Hepatocyte (in vitro differentiated cells): ENCODE data around the gene LGALS3BP. TPM values are rescaled to one million over a fixed set of nuclear protein-coding genes. Genes with fewer than 3 reads are reported as not detected.

Experiments
- DNase-seq: peaks from one replicate; pipeline ENCODE4 v3.0.0-alpha.2; 2016; ENCODE audit warnings: low spot score
- H2AFZ ChIP-seq: fragments of 200-600 bp; sonication (generic); 2 replicates; pipeline ENCODE4 v1.6.0; 2016; ENCODE audit warnings: antibody characterized with exemption, mild to moderate bottlenecking
- H3K27ac ChIP-seq: fragments of 200-600 bp; sonication (generic); 2 replicates; pipeline ENCODE4 v1.5.1; 2016; ENCODE audit warnings: mild to moderate bottlenecking
- H3K27me3 ChIP-seq: fragments of 200-600 bp; sonication (generic); 2 replicates; pipeline ENCODE4 v1.6.1; 2016
- H3K36me3 ChIP-seq: fragments of 200-600 bp; sonication (generic); replicated peaks from 2 replicates; pipeline ENCODE4 v1.5.1; 2016; ENCODE audit warnings: low read depth; ENCODE audit not compliant: insufficient read depth
- H3K4me1 ChIP-seq: fragments of 200-600 bp; sonication (generic); 2 replicates; pipeline ENCODE4 v1.5.1; 2016; ENCODE audit warnings: mild to moderate bottlenecking, moderate library complexity; ENCODE audit not compliant: insufficient read depth
- H3K4me2 ChIP-seq: fragments of 200-600 bp; sonication (generic); 2 replicates; pipeline ENCODE4 v1.6.0; 2016
- H3K4me3 ChIP-seq: fragments of 200-600 bp; sonication (generic); 2 replicates; pipeline ENCODE4 v1.5.1; 2016; ENCODE audit warnings: mild to moderate bottlenecking
- H3K79me2 ChIP-seq: fragments of 200-600 bp; sonication (generic); 2 replicates; pipeline ENCODE4 v1.6.0; 2017; ENCODE audit warnings: mild to moderate bottlenecking
- H3K9me2 ChIP-seq: fragments of 200-600 bp; sonication (generic); replicated peaks from 2 replicates; pipeline ENCODE4 v1.6.0; 2017; ENCODE audit warnings: mild to moderate bottlenecking; ENCODE audit not compliant: insufficient read depth
- H3K9me3 ChIP-seq: fragments of 200-600 bp; sonication (generic); 2 replicates; pipeline ENCODE4 v1.5.1; 2016; ENCODE audit warnings: low read depth, mild to moderate bottlenecking
- H4K20me1 ChIP-seq: fragments of 200-600 bp; sonication (generic); 2 replicates; pipeline ENCODE4 v1.6.0; 2016; ENCODE audit warnings: mild to moderate bottlenecking; ENCODE audit not compliant: insufficient read depth, poor library complexity, severe bottlenecking
- CTCF ChIP-seq: fragments of 200-600 bp; sonication (generic); IDR thresholded peaks from 2 replicates; pipeline ENCODE4 v1.5.1; 2016; ENCODE audit warnings: antibody characterized with exemption, mild to moderate bottlenecking; ENCODE audit not compliant: poor library complexity
- EZH2 ChIP-seq: fragments of 200-600 bp; sonication (generic); IDR thresholded peaks from 2 replicates; pipeline ENCODE4 v1.6.1; 2016; ENCODE audit warnings: antibody characterized with exemption, mild to moderate bottlenecking, borderline replicate concordance
- EZH2phosphoT487 ChIP-seq: fragments of 200-600 bp; sonication (generic); IDR thresholded peaks from one replicate; pipeline ENCODE4 v1.6.1; 2018; ENCODE audit warnings: antibody characterized with exemption, mild to moderate bottlenecking, low read depth, moderate library complexity; ENCODE audit not compliant: unreplicated experiment, severe bottlenecking
- WGBS: methylation state at CpG from one replicate; pipeline ENCODE4 v1.1.6; 2016; ENCODE audit warnings: low lambda C conversion rate; ENCODE audit errors: missing lambda C conversion rate; 5-methylcytosine and 5-hydroxymethylcytosine counted together
- polyA plus RNA-seq: library from polyadenylated mRNA; unstranded; fragments of >200 nt; fragmentation: Nextera tagmentation; extraction: Ambion mirVana; gene quantifications from 2 replicates; pipeline ENCODE4 v1.2.1, GENCODE V29; 2016
- total RNA-seq: library from RNA; depleted of rRNA; stranded (reverse); fragments of >200 nt; gene quantifications from 2 replicates; pipeline ENCODE4 v1.2.3, GENCODE V29; 2014

Gene LGALS3BP
- total and polyA plus RNA-seq, 2 experiments from 2014 or later, result 305 to 787 TPM

GRCh38 chr17:78925234-78925633, 54.5 kb downstream of the LGALS3BP start, which contains the start of gene TIMP2:
TIMP2 (minus strand) TSS chr17:78925387; CDS start chr17:78925088, 299 bp downstream.
- peak; percentile 7 for TF ChIP-seq CTCF
- no peak for TF ChIP-seq EZH2
- H3K4me1 ChIP-seq, result peaks cover 11% of the 10 kb centered on the region
- H3K4me3 ChIP-seq, result peak within 1 kb of the TSS; percentile 94
- H3K9me3 ChIP-seq, result no peaks in the 10 kb centered on the region
- peak within 1 kb of the TSS; percentile 94 for H2AFZ ChIP-seq
- peaks cover 44% of the 10 kb centered on the region for H3K79me2 ChIP-seq
- peak within 1 kb of the TSS; percentile 99 for H3K4me2 ChIP-seq
- H3K36me3 ChIP-seq, result no peaks in the 10 kb centered on the region
- peak; percentile 94 for DNase-seq
- WGBS, result 0% methylated on average over 2 of the region's 52 CpGs
- no peaks in the 10 kb centered on the region for H3K27me3 ChIP-seq
- H3K27ac ChIP-seq, result peak within 1 kb of the TSS; percentile 94
- no peaks in the 10 kb centered on the region for H3K9me2 ChIP-seq
- peaks cover 31% of the 10 kb centered on the region for H4K20me1 ChIP-seq

GRCh38 chr17:78924481-78925151, 55.1 kb downstream of the LGALS3BP start:
- no peaks in the 10 kb centered on the region for H3K9me2 ChIP-seq
- peak overlapping the region; percentile 99 for H3K4me2 ChIP-seq
- TF ChIP-seq EZH2, result no peak
- no peak for TF ChIP-seq EZH2phosphoT487
- TF ChIP-seq CTCF, result no peak
- H3K36me3 ChIP-seq, result no peaks in the 10 kb centered on the region
- H3K4me1 ChIP-seq, result peaks cover 11% of the 10 kb centered on the region
- peak overlapping the region; percentile 85 for H3K27ac ChIP-seq
- peaks cover 51% of the 10 kb centered on the region for H3K79me2 ChIP-seq
- H3K27me3 ChIP-seq, result no peaks in the 10 kb centered on the region
- peaks cover 37% of the 10 kb centered on the region for H4K20me1 ChIP-seq
- no peaks in the 10 kb centered on the region for H3K9me3 ChIP-seq
- H2AFZ ChIP-seq, result peak overlapping the region; percentile 49
- peak overlapping the region; percentile 94 for H3K4me3 ChIP-seq
- DNase-seq, result peak; percentile 53
- 2% methylated on average over 45 of the region's 64 CpGs for WGBS

GRCh38 chr17:78923660-78924453, 55.9 kb downstream of the LGALS3BP start:
- H3K27ac ChIP-seq, result peak overlapping the region; percentile 85
- H3K4me2 ChIP-seq, result peak overlapping the region; percentile 99
- DNase-seq, result peak; percentile 89
- no peaks in the 10 kb centered on the region for H3K9me2 ChIP-seq
- peaks cover 11% of the 10 kb centered on the region for H3K4me1 ChIP-seq
- WGBS, result 13% methylated on average over 27 of the region's 28 CpGs
- H3K27me3 ChIP-seq, result no peaks in the 10 kb centered on the region
- H3K4me3 ChIP-seq, result peak overlapping the region; percentile 94
- H3K36me3 ChIP-seq, result no peaks in the 10 kb centered on the region
- no peaks in the 10 kb centered on the region for H3K9me3 ChIP-seq
- peak overlapping the region; percentile 49 for H2AFZ ChIP-seq
- peaks cover 37% of the 10 kb centered on the region for H4K20me1 ChIP-seq
- TF ChIP-seq EZH2, result no peak
- TF ChIP-seq EZH2phosphoT487, result no peak
- no peak for TF ChIP-seq CTCF
- peaks cover 58% of the 10 kb centered on the region for H3K79me2 ChIP-seq
